NT2/D1 (cell line): ENCODE measurements around the gene P2RX2.

Experiments used
- DNase-seq: peaks from one replicate; pipeline ENCODE4 v3.0.0-alpha.2; 2011; ENCODE audit warnings: low read depth, low spot score
- H3K27me3 ChIP-seq: 2 replicates; pipeline ENCODE4 v1.6.0; 2011; ENCODE audit warnings: mild to moderate bottlenecking; ENCODE audit not compliant: insufficient read length, insufficient read depth
- H3K36me3 ChIP-seq: 2 replicates; pipeline ENCODE4 v1.6.1; 2011; ENCODE audit warnings: mild to moderate bottlenecking, low read length, mixed read lengths; ENCODE audit not compliant: insufficient read depth, insufficient read length
- H3K4me1 ChIP-seq: 2 replicates; pipeline ENCODE4 v1.5.1; 2011; ENCODE audit not compliant: insufficient read depth, insufficient read length
- H3K4me3 ChIP-seq: 2 replicates; pipeline ENCODE4 v1.5.1; 2011; ENCODE audit warnings: low read depth; ENCODE audit not compliant: insufficient read length
- H3K9ac ChIP-seq: 2 replicates; pipeline ENCODE4 v1.6.0; 2011; ENCODE audit warnings: low read depth; ENCODE audit not compliant: insufficient read length
- H3K9me3 ChIP-seq: 2 replicates; pipeline ENCODE4 v1.5.1; 2011; ENCODE audit warnings: mild to moderate bottlenecking, low read length; ENCODE audit not compliant: insufficient read depth
- SUZ12 ChIP-seq: IDR thresholded peaks from 2 replicates; pipeline ENCODE4 v1.6.1; 2011; ENCODE audit not compliant: insufficient read length, insufficient read depth; ENCODE audit errors: extremely low read depth
- YY1 ChIP-seq: IDR thresholded peaks from 2 replicates; pipeline ENCODE4 v1.6.1; 2011; ENCODE audit not compliant: insufficient read length, insufficient read depth
- ZNF274 ChIP-seq: IDR thresholded peaks from 2 replicates; pipeline ENCODE4 v1.6.1; 2011; ENCODE audit warnings: mild to moderate bottlenecking, low read depth, low read length

The P2RX2 gene

GRCh38 chr12:132642846-132643835 is 24.6 kb downstream of the P2RX2 start:
- Histone ChIP-seq H3K9me3 (no peaks in the 10 kb centered on the region), H3K4me1 (no peaks in the 10 kb centered on the region), H3K27me3 (no peaks in the 10 kb centered on the region), H3K4me3 (no peak overlapping the region), H3K36me3 (peaks cover 90% of the 10 kb centered on the region), H3K9ac (no peak overlapping the region)
- TF ChIP-seq ZNF274 (no peak), SUZ12 (no peak), YY1 (no peak)
- DNase-seq, result no peak

GRCh38 chr12:132646850-132647249 is 28.3 kb downstream of the P2RX2 start:
- H3K36me3 ChIP-seq, result peaks cover 88% of the 10 kb centered on the region

GRCh38 chr12:132647858-132648257 is 29.3 kb downstream of the P2RX2 start:
- DNase-seq, result no peak
- peaks cover 87% of the 10 kb centered on the region for H3K36me3 ChIP-seq

More at GRCh38 chr12:132646850-132647249, 28.3 kb downstream of the P2RX2 start:
- no peaks in the 10 kb centered on the region for H3K4me1 ChIP-seq
- no peak overlapping the region for H3K4me3 ChIP-seq
- no peaks in the 10 kb centered on the region for H3K27me3 ChIP-seq
- TF ChIP-seq YY1, result no peak
- TF ChIP-seq SUZ12, result no peak
- TF ChIP-seq ZNF274, result no peak
- H3K9ac ChIP-seq, result no peak overlapping the region
- no peak for DNase-seq
- no peaks in the 10 kb centered on the region for H3K9me3 ChIP-seq

GRCh38 chr12:132648616-132649225 is 30.1 kb downstream of the P2RX2 start:
- H3K4me3 ChIP-seq, result no peak overlapping the region
- no peak for DNase-seq
- H3K27me3 ChIP-seq, result no peaks in the 10 kb centered on the region
- H3K9ac ChIP-seq, result no peak overlapping the region
- H3K9me3 ChIP-seq, result no peaks in the 10 kb centered on the region
- H3K4me1 ChIP-seq, result no peaks in the 10 kb centered on the region
- TF ChIP-seq ZNF274 (no peak), SUZ12 (no peak), YY1 (no peak)
- H3K36me3 ChIP-seq, result peaks cover 87% of the 10 kb centered on the region

More at GRCh38 chr12:132647858-132648257, 29.3 kb downstream of the P2RX2 start:
- Histone ChIP-seq H3K27me3 (no peaks in the 10 kb centered on the region), H3K4me1 (no peaks in the 10 kb centered on the region), H3K4me3 (no peak overlapping the region), H3K9me3 (no peaks in the 10 kb centered on the region), H3K9ac (no peak overlapping the region)
- TF ChIP-seq ZNF274 (no peak), SUZ12 (no peak), YY1 (no peak)

- Histone ChIP-seq H3K27me3 (no peaks in the 10 kb centered on the region), H3K4me3 (no peak overlapping the region), H3K4me1 (no peaks in the 10 kb centered on the region), H3K36me3 (peaks cover 87% of the 10 kb centered on the region), H3K9me3 (no peaks in the 10 kb centered on the region), H3K9ac (no peak overlapping the region)
- no peak for DNase-seq
- no peak for TF ChIP-seq SUZ12
- no peak for TF ChIP-seq ZNF274
- TF ChIP-seq YY1, result no peak
Observed at GRCh38 chr12:132649226-132649945, 30.8 kb downstream of the P2RX2 start.

GRCh38 chr12:132651444-132652100 is 33.0 kb downstream of the P2RX2 start:
- H3K9ac ChIP-seq, result no peak overlapping the region
- H3K4me1 ChIP-seq, result no peaks in the 10 kb centered on the region
- H3K9me3 ChIP-seq, result no peaks in the 10 kb centered on the region
- peaks cover 94% of the 10 kb centered on the region for H3K36me3 ChIP-seq
- TF ChIP-seq ZNF274 (no peak), YY1 (no peak), SUZ12 (no peak)
- no peaks in the 10 kb centered on the region for H3K27me3 ChIP-seq
- no peak overlapping the region for H3K4me3 ChIP-seq
- DNase-seq, result no peak
